ENCODE data around the gene TCF3.
A peak's percentile ranks its signal among the peaks of the same experiment; 100 is the strongest.

Gene TCF3

DNA sequence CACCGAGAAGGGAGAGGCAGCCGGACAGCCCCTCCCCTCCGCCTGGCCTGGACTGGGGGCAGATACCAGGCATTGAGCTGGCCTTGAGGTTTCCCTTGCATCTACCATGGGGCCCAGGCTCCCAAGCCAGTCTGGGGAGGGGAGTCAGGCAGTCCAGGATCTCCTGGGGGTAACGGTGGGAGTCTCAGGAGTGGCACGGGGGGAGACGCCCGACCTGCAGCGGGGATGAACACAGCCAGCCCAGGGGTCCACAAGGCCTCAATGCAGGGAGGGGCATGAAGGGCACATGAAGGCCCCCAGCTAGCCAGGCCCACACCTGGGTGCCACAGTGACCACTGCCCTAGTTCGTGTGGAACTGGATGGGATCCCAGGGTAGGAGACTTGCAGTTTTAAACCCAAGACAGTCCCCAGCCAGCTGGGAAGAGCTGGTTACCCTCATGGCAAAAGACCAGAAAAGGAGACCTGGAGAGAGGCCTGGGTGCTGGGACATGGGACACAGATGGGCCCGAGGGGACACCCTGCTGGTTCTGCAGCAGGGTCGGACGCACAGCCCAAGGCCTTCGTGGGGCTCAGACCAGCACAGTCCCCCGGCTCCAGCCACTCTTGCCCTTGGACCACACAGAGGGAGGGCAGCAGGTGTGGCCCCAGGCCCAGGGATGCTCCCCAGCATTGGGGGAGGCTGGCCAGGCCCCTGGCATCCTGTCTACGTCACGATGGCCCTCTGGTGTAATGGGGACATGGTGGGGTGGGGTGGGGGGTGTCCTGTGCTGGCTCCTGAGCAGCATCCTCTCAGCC is 42.5 kb downstream of the TCF3 start:
- DNase-seq (ENCODE audit: low spot score): no peak

DNA sequence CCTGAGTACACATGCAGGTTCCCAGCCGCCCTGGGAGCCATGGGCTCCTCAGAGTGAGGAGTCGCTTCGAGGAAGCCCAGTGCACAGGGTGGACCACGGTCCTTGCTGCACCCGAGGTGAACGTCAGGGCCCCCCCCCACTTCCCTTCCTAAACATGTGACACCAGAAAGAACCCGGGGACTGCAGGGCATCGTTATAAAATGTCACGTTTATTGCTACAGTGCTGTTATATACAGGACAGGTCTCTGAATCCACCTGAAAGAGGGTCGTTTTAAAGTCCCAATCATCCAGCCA is 43.4 kb downstream of the TCF3 start:
- no peak for DNase-seq (ENCODE audit: low spot score)

GRCh38 chr19:1608359-1609102 is 43.9 kb downstream of the TCF3 start:
- no peak for DNase-seq (ENCODE audit: low spot score)

- no peak for DNase-seq (ENCODE audit: low spot score)
Measured at GRCh38 chr19:1606138-1606651, 46.2 kb downstream of the TCF3 start.

DNA sequence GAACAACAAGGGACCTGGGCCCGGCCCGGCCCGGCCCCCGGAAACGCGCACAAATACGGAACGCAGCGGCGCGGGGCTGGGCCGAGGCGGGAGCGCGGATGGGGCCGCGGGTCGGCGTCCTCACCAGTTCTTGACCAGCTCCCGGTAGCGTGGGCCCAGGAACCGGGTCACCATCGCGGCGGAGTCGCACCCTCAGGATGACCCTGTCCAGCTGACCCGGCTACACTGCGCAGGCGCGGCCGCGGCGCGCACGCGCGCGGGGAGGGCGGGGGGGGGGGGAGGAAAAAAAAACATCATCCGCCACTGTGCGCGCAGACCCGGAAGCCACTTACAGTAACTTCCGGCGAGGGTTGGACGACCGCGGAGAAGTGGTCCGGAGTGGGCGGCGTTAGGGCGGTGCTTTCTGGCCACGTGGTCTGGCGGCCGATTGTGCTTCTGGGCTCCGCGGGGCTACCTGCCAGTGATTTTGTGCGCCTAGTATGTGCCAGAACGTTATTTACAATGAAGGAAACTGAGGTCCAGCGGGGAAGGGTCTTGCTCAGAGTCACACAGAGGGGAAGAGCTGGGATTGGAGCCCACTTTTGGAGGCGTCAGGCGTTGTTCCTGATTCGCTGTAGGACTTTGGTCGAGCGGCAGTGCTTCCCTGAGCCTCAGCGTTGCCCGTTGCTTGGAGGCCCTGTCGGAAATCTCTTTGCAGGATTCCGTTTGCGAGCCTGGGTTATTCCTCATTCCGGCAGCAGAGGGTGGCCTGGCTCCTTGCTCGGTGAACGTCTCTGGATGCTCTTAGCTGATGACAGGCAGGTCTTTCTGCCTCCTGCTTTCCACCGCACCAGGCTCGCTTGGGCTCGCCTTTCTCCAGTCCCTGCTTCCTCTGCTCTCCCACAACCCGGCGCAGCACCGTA is 46.9 kb downstream of the TCF3 start, which contains the start of gene UQCR11:
Gene UQCR11 (minus strand): TSS at position 227 of the 902 bp plus-strand sequence. CDS start 53 bp downstream, at position 174.
- peak; percentile 95 for DNase-seq (ENCODE audit: low spot score)

GRCh38 chr19:1602091-1602707 is 50.2 kb downstream of the TCF3 start:
- DNase-seq (ENCODE audit: low spot score): no peak

DNA sequence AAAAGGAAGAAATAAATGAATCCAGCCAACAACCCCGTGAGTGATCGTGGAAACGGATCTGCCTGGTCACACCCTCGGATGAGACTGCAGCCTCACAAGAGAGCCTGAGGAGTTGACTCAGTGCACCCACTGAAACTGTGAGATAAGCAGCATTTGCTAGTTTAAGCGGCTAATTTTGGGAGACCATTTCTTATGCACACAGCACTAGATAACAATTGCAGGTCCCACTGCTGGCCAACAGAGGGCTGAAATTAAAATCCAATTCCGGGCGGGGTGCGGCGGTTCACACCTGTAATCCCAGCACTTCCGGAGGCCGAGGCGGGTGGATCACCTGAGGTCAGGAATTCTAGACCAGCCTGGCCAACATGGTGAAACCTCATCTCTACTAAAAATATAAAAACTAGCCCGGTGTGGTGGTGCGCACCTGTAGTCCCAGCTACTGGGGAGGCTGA is 50.8 kb downstream of the TCF3 start:
- DNase-seq (ENCODE audit: low spot score): no peak

DNA sequence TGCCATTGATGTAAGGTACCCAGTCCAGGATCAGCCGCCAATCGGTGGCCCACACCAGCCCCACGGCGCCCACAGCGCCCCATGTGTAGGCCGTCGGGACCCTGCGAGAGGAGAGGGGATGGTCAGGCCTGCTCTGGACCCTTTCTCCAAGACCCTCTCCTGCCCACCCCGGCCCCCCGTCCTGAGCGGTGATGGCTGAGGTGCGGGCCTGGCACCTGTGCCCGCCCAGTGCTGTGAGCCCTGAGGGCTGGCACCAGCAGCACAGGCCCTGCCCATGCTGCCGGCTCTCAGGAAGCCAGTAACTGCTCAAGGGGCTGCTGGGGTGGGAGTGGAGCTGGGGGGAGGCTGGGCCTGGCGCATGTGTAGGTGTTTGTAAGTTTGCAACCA is 53.0 kb downstream of the TCF3 start:
- DNase-seq (ENCODE audit: low spot score): no peak

DNA sequence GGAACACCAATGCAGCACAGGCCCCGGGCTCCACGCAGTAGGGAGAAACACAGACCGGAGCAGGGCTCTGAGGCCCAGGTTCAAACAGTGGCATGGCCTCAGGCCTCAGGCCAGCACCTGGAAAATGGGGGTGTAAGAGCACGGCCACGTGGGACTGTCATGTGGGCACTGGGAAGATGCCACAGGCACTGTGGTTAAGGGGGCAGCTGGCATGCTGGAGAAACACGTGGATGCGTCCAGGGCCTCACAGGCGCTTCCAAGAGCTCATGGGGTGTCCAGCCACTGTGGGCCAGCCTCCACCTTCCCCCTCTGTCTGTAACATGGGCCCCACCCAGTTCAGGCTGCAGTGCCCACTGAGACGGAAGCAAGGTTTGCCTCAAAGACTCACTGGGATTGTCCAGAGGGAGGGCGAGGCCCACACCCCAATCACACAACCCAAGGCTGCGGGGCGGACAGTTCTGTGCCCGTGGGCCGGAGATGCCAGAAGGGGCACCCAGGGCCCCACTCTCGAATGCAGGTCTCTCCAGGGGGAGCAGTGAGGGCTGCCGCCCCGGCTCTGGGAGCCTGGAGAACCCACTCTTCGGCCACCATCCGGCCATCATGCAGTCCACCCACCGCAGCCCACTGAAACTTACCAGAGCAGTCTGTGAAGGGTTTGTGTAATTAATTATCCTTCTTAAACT is 53.5 kb downstream of the TCF3 start:
- DNase-seq (ENCODE audit: low spot score): no peak

DNA sequence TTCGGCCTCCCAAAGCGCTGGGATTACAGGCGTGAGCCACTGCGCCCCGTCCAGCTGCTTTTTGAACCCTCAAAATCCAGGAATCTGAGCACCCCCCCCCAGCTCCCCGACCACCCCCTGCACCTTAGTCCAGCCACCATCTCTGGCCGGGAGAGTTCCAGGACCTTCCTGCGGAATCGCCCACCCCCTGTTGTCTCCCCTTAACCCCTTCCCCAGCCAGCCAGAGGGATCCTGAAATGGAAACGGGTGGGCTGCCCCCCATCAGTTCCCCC is 59.0 kb downstream of the TCF3 start:
- no peak for DNase-seq (ENCODE audit: low spot score)

DNA sequence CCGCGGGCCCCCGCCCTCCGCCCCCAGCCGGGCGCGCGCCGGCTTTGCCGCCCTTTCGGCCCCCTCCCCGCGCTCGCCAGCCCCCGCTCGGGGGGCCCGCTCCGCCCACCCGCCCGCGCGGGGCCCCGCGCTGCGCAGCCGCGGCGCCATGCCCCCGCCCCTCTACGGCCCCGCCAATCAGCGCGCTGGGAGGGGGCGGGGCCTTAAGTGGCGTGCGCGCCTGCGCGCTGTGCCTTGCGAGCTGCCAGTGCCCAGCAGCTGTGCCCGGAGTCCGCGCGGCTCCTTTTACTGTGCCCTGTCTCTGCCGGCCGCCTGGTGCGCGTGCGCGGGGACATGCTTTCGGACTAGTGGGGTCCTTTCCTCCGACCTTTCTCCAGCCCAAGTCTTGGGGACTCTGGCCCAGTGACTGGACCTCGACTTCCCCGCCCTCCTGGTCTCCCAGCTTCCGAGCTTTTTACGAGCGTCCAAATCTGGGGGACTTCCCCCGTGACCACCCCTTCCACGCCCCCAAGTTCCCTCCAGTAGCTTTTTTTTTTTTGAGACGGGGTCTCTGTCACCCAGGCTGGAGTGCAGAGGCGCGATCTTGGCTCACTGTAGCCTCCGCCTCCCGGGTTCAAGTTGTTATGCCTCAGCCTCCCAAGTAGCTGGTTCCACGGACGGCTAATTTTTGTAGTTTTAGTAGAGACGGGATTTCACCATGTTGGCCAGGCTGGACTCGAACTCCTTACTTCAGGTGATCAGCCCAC is 59.5 kb downstream of the TCF3 start, which contains the start of gene MBD3:
Gene MBD3 (minus strand): TSS at position 111 of the 746 bp plus-strand sequence. CDS start 234 bp downstream, outside the sequence.
- peak; percentile 91 for DNase-seq (ENCODE audit: low spot score)

GRCh38 chr19:1592024-1592754 is 60.2 kb downstream of the TCF3 start:
- peak; percentile 84 for DNase-seq (ENCODE audit: low spot score)

DNA sequence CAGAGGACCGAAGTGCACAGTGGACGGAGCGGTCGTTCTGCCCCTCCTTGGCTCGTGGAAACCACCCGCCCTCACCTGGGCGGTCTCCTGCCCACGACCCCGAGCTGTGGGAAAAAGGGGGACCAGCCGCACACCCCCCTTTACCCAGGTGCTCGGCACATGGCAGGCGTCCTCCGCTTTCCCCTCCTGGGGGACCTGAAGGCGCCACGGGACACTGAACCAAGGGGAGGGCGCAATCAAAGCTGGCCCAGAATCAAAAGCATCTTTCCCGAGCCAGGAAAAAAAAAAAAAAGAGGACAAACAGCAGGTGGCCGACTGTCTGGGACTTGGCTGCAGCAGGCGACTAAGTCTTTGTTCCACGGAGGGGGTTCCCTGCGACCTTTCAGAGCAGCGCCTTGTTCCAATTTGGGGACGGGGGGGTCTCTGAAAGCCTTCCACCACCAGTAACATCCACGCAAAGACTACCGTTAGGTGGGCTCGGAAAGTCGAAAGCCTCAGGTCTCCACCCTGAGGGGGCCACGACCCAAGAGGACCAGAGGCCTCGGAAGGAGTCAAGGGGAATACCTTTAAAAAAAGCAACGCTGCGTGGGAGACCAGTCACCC is 60.9 kb downstream of the TCF3 start:
- no peak for DNase-seq (ENCODE audit: low spot score)

DNA sequence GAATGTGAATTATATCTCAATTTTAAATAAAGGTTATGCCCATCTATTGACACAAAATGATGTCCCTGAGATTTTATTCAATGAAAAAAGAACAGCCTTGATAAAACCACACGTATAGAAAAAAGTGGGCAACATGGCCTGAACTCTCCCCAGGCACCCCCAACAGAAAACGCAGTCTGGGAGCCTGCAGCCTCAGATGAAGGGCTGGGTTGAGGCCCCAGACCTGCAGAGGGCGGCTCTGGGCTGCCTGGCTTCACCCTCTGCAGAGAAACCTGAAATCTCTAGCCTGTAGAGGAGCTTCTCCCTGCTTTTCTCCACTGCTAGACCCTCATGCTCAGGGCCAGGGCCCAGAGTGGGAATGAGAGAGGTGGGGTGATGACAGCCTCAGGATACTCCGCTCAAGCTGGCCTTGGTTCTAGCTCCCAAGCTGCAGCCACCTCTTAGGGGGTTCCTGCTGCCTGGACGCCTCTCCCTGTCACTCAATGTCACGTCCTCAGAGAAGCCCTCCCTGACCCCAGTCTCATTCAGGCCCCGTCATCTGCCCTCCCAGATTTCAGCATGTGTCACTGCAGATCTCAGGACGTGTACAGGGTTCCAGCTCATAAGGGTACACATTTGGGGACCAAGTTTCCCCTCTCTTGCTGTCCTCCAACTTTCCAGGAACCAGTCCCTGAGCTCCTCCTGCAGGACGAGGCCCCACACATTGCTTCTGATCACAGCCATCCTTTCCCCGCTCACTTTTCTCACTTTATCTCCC is 61.6 kb downstream of the TCF3 start:
- peak; percentile 48 for DNase-seq (ENCODE audit: low spot score)

DNA sequence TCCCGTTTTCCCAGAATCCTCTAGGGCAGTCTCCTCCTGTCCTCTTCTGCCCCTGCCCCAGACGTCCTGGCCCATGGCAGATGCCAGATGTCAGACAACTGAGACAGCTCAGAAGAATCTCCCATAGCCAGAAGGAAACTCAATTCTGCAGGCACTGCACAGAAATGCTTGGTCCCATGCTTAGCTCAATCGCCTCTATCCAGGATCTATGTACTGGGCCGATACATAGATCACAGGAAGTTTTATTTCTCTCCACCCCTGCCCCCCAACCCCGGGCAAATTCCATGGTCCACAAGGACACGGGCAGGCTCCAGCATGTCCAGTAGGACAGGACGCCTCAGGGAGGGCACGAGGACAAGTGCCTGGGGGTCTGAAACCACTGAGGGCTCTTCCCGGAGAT is 64.5 kb downstream of the TCF3 start:
- no peak for DNase-seq (ENCODE audit: low spot score)

DNA sequence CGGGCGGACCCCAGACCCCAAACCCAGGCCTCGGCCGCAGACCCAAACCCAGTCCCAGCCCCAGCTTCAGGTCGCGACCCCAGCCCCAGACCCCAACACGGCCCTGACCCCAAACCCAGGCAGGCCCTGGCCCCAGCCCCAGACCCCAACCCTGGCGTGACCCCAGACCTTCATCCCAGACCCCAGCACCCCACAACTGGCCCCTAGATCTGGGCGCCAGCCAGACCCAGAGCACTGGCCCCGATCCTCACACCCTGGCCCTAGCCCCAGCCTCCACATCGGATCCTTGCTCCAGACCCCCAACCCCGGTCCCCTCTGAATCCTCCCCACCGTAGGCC is 67.2 kb downstream of the TCF3 start:
- no peak for DNase-seq (ENCODE audit: low spot score)

DNA sequence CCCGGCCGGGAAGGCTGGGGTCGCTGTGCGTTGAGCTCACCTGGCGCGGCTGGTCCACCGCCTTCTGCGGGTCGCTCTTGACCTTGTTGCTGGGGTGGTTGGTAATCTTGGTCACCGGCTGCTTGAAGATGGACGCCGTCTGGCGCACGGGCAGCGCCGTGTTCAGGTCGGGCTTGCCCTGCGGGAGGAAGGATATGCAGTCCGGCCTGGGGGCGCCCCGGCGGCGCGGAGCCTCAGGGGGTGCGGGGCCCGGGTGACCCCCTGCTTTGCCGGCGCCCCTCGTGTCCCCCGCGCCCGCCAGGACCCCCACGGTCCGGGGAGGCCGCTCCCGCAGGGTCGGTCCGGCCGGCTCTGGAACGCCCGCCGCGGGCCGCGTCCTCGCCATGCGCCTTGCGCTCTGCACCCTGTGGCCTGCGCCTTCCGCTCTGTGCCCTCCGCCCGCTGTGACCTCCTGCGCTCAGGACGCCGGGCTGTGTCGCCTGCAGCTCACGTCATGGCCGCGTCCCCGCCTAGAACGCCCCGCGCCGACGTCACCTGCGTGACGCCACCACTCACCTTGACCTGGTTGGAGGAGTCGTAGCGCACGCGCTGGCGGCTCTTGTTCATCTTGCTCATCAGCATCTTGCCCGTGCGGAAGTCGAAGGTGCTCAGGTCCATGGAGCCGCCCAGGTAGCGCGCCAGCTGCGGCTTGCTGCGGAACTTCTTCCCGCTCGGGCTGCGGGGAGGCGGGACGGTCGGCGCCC is 67.7 kb downstream of the TCF3 start:
- no peak for DNase-seq (ENCODE audit: low spot score)

GRCh38 chr19:1582201-1582600 is 70.2 kb downstream of the TCF3 start:
- DNase-seq (ENCODE audit: low spot score): no peak

All from activated CD4-positive, alpha-beta T cell treated with anti-CD3 and anti-CD28 coated beads, Interleukin-2, Interleukin-4, amounts not matched to agents 100 ng/mL and 50 ng/mL, durations not matched to agents 16 hours and 8 hours (primary cell).